OCI-M1 (cell line): ENCODE results near the gene ST3GAL5.
"Not testable (repeated sequence)": the region's sequence is repeated elsewhere in the genome, so short reads cannot be mapped to it uniquely, and the experiment has no call there.

Experiments
- DNase-seq: peaks from one replicate; lab custom pipeline; 2025; lab: John Stamatoyannopoulos, UW

Gene ST3GAL5

GRCh38 chr2:85917887-85918795, 29.4 kb upstream of the ST3GAL5 start:
- no peak for DNase-seq

- DNase-seq = no peak
Observed at GRCh38 chr2:85915606-85916303, 27.0 kb upstream of the ST3GAL5 start.

GRCh38 chr2:85914922-85915321, 26.1 kb upstream of the ST3GAL5 start:
- no peak for DNase-seq

- DNase-seq = no peak
Observed at GRCh38 chr2:85913884-85914881, 25.4 kb upstream of the ST3GAL5 start.

- no peak for DNase-seq
Observed at GRCh38 chr2:85911814-85912692, 23.3 kb upstream of the ST3GAL5 start.

GRCh38 chr2:85911097-85911496, 22.3 kb upstream of the ST3GAL5 start:
- DNase-seq = no peak

- no peak for DNase-seq
Observed at GRCh38 chr2:85909005-85909404, 20.2 kb upstream of the ST3GAL5 start.

- no peak for DNase-seq
Observed at GRCh38 chr2:85908506-85908905, 19.7 kb upstream of the ST3GAL5 start.

GRCh38 chr2:85907671-85908157, 18.9 kb upstream of the ST3GAL5 start:
- DNase-seq = no peak

- DNase-seq = no peak
Observed at GRCh38 chr2:85906748-85907147, 18.0 kb upstream of the ST3GAL5 start.

- no peak for DNase-seq
Observed at GRCh38 chr2:85905891-85906290, 17.1 kb upstream of the ST3GAL5 start.

- DNase-seq = no peak
Observed at GRCh38 chr2:85905187-85905666, 16.4 kb upstream of the ST3GAL5 start.

- DNase-seq = no peak
Observed at GRCh38 chr2:85903849-85904248, 15.1 kb upstream of the ST3GAL5 start.

GRCh38 chr2:85902496-85902895, 13.7 kb upstream of the ST3GAL5 start:
- DNase-seq = no peak

GRCh38 chr2:85901155-85901554, 12.4 kb upstream of the ST3GAL5 start:
- DNase-seq = no peak

- DNase-seq = no peak
Observed at GRCh38 chr2:85900366-85900765, 11.6 kb upstream of the ST3GAL5 start.

GRCh38 chr2:85899849-85900248, 11.1 kb upstream of the ST3GAL5 start:
- no peak for DNase-seq

- DNase-seq = no peak
Observed at GRCh38 chr2:85899284-85899683, 10.5 kb upstream of the ST3GAL5 start.

- no peak for DNase-seq
Observed at GRCh38 chr2:85898881-85899280, 10.1 kb upstream of the ST3GAL5 start.

- not testable (repeated sequence) for DNase-seq
Observed at GRCh38 chr2:85894554-85895278, 5.9 kb upstream of the ST3GAL5 start.
